ENCODE data around the gene CCDC47.

The CCDC47 gene

DNA sequence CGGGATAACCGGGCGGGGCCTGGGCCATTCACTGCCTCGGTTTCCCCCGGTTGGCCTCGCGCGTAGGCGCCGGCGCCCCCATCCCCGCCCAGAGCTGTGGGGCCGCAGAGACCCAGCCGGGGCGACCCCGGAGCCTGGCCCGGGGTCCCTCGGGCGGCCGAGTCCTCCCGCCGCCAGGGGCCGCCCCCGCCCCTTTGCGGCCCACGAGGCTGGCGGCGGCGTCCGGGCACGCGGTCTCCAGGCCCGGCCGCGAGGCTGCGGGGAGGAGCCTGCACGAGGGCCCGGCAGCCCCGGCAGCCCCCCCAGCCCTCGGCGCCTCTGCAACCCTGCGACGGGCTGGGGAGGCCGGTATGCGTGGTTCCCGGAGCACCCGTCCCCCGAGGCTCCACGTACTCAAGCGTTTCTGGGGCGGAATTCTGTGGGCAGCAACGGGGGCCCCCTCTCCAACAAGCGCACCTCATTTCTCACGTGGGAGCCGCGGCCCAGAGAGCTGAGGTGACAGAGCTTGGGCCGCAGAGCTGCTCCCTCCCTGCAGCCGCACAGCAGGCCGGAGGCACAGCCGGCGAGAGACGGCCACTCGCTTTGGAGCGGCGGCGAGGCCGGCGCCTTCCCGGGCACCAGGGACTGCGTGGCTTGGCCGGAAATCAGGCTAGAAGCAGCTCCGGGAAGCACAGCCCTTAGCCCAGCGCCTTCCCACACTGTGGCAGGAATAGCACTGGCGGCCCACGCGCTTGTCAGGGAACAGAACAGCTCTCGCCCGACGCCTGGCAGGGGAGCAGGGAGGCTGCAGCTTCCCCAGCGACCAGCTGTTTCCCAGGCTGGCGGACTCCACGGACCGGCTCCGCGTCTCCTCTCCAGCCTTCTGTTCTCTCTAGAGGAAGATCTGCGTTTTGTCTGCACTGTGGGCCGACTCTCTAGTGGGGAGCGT is 72.6 kb downstream of the CCDC47 start:
- H3K9ac ChIP-seq (ENCODE audit: low read depth, low read length), result peak overlapping the region; percentile 90
- H3K27me3 ChIP-seq (ENCODE audit: insufficient read depth, low read length, poor library complexity), result no peaks in the 10 kb centered on the region
- peaks cover 12% of the 10 kb centered on the region for H3K79me2 ChIP-seq (ENCODE audit: insufficient read depth, low read length)
- H3K4me1 ChIP-seq (ENCODE audit: insufficient read depth, low read length), result peaks cover 35% of the 10 kb centered on the region
- no peaks in the 10 kb centered on the region for H3K9me3 ChIP-seq (ENCODE audit: insufficient read depth, low read length, severe bottlenecking)
- H3K4me3 ChIP-seq (ENCODE audit: low read depth in 1 of 2, low read length in 2 of 2), result peak overlapping the region in 1 of 2 experiments; percentile 63; a peak in 2 of 4 replicates
- peak overlapping the region; percentile 83 for H2AFZ ChIP-seq (ENCODE audit: low read depth, low read length)
- peak overlapping the region; percentile 61 for H3K27ac ChIP-seq (ENCODE audit: low read length)
- peaks cover 46% of the 10 kb centered on the region for H4K20me1 ChIP-seq (ENCODE audit: insufficient read depth, low read length)
- peak overlapping the region; percentile 97 for H3K4me2 ChIP-seq (ENCODE audit: insufficient read depth, low read length)
- no peak for TF ChIP-seq EZH2 (IDR thresholded peaks at IDR 0.05; ENCODE audit: borderline replicate concordance, low read depth, low read length, severe bottlenecking)
- TF ChIP-seq, protein P1, sequence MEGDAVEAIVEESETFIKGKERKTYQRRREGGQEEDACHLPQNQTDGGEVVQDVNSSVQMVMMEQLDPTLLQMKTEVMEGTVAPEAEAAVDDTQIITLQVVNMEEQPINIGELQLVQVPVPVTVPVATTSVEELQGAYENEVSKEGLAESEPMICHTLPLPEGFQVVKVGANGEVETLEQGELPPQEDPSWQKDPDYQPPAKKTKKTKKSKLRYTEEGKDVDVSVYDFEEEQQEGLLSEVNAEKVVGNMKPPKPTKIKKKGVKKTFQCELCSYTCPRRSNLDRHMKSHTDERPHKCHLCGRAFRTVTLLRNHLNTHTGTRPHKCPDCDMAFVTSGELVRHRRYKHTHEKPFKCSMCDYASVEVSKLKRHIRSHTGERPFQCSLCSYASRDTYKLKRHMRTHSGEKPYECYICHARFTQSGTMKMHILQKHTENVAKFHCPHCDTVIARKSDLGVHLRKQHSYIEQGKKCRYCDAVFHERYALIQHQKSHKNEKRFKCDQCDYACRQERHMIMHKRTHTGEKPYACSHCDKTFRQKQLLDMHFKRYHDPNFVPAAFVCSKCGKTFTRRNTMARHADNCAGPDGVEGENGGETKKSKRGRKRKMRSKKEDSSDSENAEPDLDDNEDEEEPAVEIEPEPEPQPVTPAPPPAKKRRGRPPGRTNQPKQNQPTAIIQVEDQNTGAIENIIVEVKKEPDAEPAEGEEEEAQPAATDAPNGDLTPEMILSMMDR (IDR thresholded peaks at IDR 0.05; ENCODE audit: borderline replicate concordance, extremely low read depth, low read length, poor library complexity, severe bottlenecking), result no peak
- peaks cover 60% of the 10 kb centered on the region for H3K36me3 ChIP-seq (ENCODE audit: insufficient read depth, low read length)
- DNase-seq, result peak; percentile 36
- no peak for ATAC-seq (ENCODE audit: insufficient read depth, low read depth)

DNA sequence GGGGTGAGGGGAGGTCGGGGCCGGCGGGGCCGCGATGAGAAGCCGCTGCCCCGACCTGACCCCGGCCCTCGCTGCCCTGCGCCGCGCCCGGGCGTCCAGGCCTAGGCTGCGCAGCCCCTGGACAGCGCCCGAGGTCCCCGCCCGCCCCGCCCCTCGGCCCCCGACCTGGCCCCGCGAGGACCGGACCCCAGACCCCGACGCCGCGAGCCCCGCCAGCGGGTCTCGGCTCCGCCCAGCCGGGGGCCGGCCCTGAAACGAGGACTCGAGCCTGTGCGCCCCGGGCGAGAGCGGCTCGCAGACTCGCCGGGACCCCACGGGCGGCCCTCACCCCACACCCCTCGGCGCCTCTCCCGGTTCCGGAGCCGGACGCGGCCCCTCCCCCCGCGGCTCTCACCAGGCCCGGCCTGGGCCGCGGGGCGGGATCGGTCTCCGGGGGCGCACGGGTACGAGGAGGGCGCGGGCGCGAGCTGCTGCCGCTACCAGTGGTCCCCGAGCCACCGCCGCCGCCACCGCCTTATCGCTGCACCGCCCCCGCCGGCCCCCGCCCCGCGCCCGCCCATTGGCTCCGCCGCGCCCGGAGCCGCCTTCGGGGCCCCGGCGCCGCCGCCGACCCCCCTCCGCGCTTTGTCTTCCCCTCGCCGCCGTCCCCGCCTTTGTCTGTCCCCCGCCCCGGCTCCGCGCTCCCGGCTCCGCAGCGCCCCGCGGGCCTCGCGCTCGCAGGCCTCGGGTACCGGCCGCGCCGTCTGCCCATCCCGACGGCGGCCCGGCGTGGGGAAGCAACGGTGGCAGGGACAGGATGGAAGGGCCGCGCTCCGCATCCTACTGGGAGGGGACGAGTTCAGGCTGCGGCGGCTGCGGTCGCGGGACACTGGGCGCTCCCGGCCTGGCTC is 73.5 kb downstream of the CCDC47 start, which contains the start of gene LIMD2:
Gene LIMD2 (minus strand): TSS at position 488 of the 890 bp plus-strand sequence. CDS start 827 bp downstream, outside the sequence.
- peaks cover 12% of the 10 kb centered on the region for H3K79me2 ChIP-seq (ENCODE audit: insufficient read depth, low read length)
- peak within 1 kb of the TSS; percentile 83 for H2AFZ ChIP-seq (ENCODE audit: low read depth, low read length)
- peak; percentile 54 for ATAC-seq (ENCODE audit: insufficient read depth, low read depth)

DNA sequence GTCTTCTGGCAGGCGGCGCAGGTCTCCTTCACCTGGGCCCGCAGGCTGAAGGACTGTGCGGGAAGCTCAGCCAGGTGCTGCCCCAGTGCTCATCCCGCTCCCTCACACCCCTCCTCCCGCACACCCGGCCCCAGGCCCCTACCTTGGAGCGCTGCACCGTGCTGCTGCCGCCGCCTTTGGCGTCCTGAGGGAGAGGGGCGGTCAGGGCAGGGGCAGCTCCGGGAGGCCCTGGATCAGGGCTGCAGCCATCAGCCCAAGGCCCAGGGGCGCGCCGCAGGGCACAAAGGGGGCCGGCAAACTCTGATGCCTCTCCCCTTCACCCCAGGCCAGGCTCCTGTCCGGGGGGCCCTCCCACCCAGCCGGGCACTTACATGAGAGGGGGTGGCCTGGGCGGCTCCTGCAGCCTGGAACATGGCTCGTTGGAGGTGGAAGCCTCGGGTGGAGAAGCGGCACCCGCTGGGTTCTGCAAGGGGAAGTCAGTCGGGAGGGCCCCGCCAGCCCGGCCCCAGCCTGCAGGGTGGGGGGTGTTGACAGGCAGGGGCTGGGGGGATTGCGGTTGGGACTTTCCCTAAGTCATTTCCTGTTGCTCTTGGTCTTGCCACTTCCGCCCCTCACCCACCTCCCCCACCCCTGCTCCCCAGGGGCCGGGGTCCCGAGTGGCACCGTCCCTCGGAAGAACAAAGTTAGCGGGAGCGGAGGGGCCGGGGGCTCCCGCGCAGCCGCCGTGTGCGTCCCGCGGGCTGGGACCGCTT is 74.3 kb downstream of the CCDC47 start:
- peak overlapping the region; percentile 97 for H3K4me2 ChIP-seq (ENCODE audit: insufficient read depth, low read length)
- no peak for TF ChIP-seq EZH2 (IDR thresholded peaks at IDR 0.05; ENCODE audit: borderline replicate concordance, low read depth, low read length, severe bottlenecking)
- TF ChIP-seq, protein P1 (IDR thresholded peaks at IDR 0.05; ENCODE audit: borderline replicate concordance, extremely low read depth, low read length, poor library complexity, severe bottlenecking), result no peak
- peak; percentile 94 for DNase-seq
- peaks cover 58% of the 10 kb centered on the region for H3K36me3 ChIP-seq (ENCODE audit: insufficient read depth, low read length)
- no peaks in the 10 kb centered on the region for H3K27me3 ChIP-seq (ENCODE audit: insufficient read depth, low read length, poor library complexity)
- no peaks in the 10 kb centered on the region for H3K9me3 ChIP-seq (ENCODE audit: insufficient read depth, low read length, severe bottlenecking)
- peak overlapping the region; percentile 58 to 63; a peak in 3 of 4 replicates for H3K4me3 ChIP-seq (ENCODE audit: low read depth in 1 of 2, low read length in 2 of 2)
- peaks cover 35% of the 10 kb centered on the region for H3K4me1 ChIP-seq (ENCODE audit: insufficient read depth, low read length)
- H3K27ac ChIP-seq (ENCODE audit: low read length), result peak overlapping the region; percentile 74
- H3K9ac ChIP-seq (ENCODE audit: low read depth, low read length), result peak overlapping the region; percentile 90
- peak overlapping the region; percentile 65 for H2AFZ ChIP-seq (ENCODE audit: low read depth, low read length)
- H3K79me2 ChIP-seq (ENCODE audit: insufficient read depth, low read length), result peaks cover 12% of the 10 kb centered on the region
- peaks cover 46% of the 10 kb centered on the region for H4K20me1 ChIP-seq (ENCODE audit: insufficient read depth, low read length)
- ATAC-seq (ENCODE audit: insufficient read depth, low read depth), result peak; percentile 74

More for the DNA sequence above, 73.5 kb downstream of the CCDC47 start, which contains the start of gene LIMD2:
- H4K20me1 ChIP-seq (ENCODE audit: insufficient read depth, low read length), result peaks cover 46% of the 10 kb centered on the region
- DNase-seq, result peak; percentile 84
- peaks cover 58% of the 10 kb centered on the region for H3K36me3 ChIP-seq (ENCODE audit: insufficient read depth, low read length)
- peaks cover 35% of the 10 kb centered on the region for H3K4me1 ChIP-seq (ENCODE audit: insufficient read depth, low read length)
- H3K27ac ChIP-seq (ENCODE audit: low read length), result peak within 1 kb of the TSS; percentile 74
- H3K27me3 ChIP-seq (ENCODE audit: insufficient read depth, low read length, poor library complexity), result no peaks in the 10 kb centered on the region
- no peak for TF ChIP-seq EZH2 (IDR thresholded peaks at IDR 0.05; ENCODE audit: borderline replicate concordance, low read depth, low read length, severe bottlenecking)
- peak within 1 kb of the TSS; percentile 90 for H3K9ac ChIP-seq (ENCODE audit: low read depth, low read length)
- H3K4me2 ChIP-seq (ENCODE audit: insufficient read depth, low read length), result peak within 1 kb of the TSS; percentile 97
- H3K4me3 ChIP-seq (ENCODE audit: low read depth in 1 of 2, low read length in 2 of 2), result peak within 1 kb of the TSS; percentile 58 to 63; a peak in 3 of 4 replicates
- H3K9me3 ChIP-seq (ENCODE audit: insufficient read depth, low read length, severe bottlenecking), result no peaks in the 10 kb centered on the region

Data from DND-41 (cell line).